ENCODE results near the gene FPR2.

GRCh38 chr19:51780270-51780669, 19.3 kb downstream of the FPR2 start:
- TF ChIP-seq CTCF (IDR thresholded peaks at IDR 0.05) (no peak), POLR2A (IDR thresholded peaks at IDR 0.05) (no peak)
